GM06990 (cell line): Measurements from ENCODE around the gene TEDC1.

Source experiments
- DNase-seq: peaks from one replicate; pipeline ENCODE4 v3.0.0-alpha.2; 2011; ENCODE audit not compliant: insufficient read length; ENCODE audit errors: extremely low read depth
- H3K27me3 ChIP-seq: replicated peaks from 2 replicates; pipeline ENCODE4 v1.6.0; 2011; ENCODE audit warnings: low read length; ENCODE audit not compliant: control insufficient read depth, insufficient read depth
- H3K36me3 ChIP-seq: 2 replicates; pipeline ENCODE4 v1.5.1; 2011; ENCODE audit warnings: low read length; ENCODE audit not compliant: control insufficient read depth, insufficient read depth
- H3K4me3 ChIP-seq: replicated peaks from 2 replicates; pipeline ENCODE4 v1.5.1; 2011; ENCODE audit warnings: low read depth, mild to moderate bottlenecking, control low read depth, low read length
- CTCF ChIP-seq: IDR thresholded peaks from 2 replicates; pipeline ENCODE4 v1.5.1; 2011; ENCODE audit warnings: low read length, control low read depth, mild to moderate bottlenecking, inconsistent platforms; ENCODE audit not compliant: insufficient read depth, poor library complexity, severe bottlenecking

Gene TEDC1

GRCh38 chr14:105531088-105531893 is 40.2 kb downstream of the TEDC1 start:
- Histone ChIP-seq H3K27me3 (no peaks in the 10 kb centered on the region; the same call in 1 of the 2 replicates), H3K36me3 (no peaks in the 10 kb centered on the region), H3K4me3 (no peak overlapping the region)
- no peak for TF ChIP-seq CTCF
- DNase-seq, result no peak

- Histone ChIP-seq H3K27me3 (no peaks in the 10 kb centered on the region; the same call in 1 of the 2 replicates), H3K36me3 (no peaks in the 10 kb centered on the region), H3K4me3 (no peak overlapping the region)
- DNase-seq, result no peak
- TF ChIP-seq CTCF, result no peak
These were observed 41.0 kb downstream of the TEDC1 start for GRCh38 chr14:105531894-105532623.

GRCh38 chr14:105532735-105533141 is 41.7 kb downstream of the TEDC1 start:
- DNase-seq, result no peak
- peak; percentile 68 for TF ChIP-seq CTCF
- Histone ChIP-seq H3K4me3 (no peak overlapping the region), H3K36me3 (no peaks in the 10 kb centered on the region), H3K27me3 (no peaks in the 10 kb centered on the region; the same call in 1 of the 2 replicates)

GRCh38 chr14:105533391-105533790 is 42.3 kb downstream of the TEDC1 start:
- no peak for DNase-seq
- no peaks in the 10 kb centered on the region for H3K36me3 ChIP-seq
- no peak overlapping the region for H3K4me3 ChIP-seq
- no peak for TF ChIP-seq CTCF
- H3K27me3 ChIP-seq, result no peaks in the 10 kb centered on the region; the same call in 1 of the 2 replicates

GRCh38 chr14:105533811-105534498 is 42.9 kb downstream of the TEDC1 start:
- no peak for TF ChIP-seq CTCF
- Histone ChIP-seq H3K27me3 (no peaks in the 10 kb centered on the region; the same call in 1 of the 2 replicates), H3K4me3 (no peak overlapping the region), H3K36me3 (no peaks in the 10 kb centered on the region)
- no peak for DNase-seq
